Hematopoietic multipotent progenitor cell treated with erythropoietin and hydrocortisone succinate and interleukin-3 and kit ligand, for 15 days (in vitro differentiated cells): Measurements from ENCODE around the gene SULT1A2.
"Not testable (repeated sequence)": the region's sequence is repeated elsewhere in the genome, so short reads cannot be mapped to it uniquely, and the experiment has no call there.

Source experiments
- DNase-seq: peaks from one replicate; pipeline ENCODE4 v3.0.0-alpha.2; 2015; ENCODE audit warnings: low spot score

The SULT1A2 gene

GRCh38 chr16:28591355-28591754 lies 5.5 kb downstream of the SULT1A2 start:
- DNase-seq: no peak

GRCh38 chr16:28590384-28591340 lies 6.2 kb downstream of the SULT1A2 start:
- DNase-seq: no peak

DNA sequence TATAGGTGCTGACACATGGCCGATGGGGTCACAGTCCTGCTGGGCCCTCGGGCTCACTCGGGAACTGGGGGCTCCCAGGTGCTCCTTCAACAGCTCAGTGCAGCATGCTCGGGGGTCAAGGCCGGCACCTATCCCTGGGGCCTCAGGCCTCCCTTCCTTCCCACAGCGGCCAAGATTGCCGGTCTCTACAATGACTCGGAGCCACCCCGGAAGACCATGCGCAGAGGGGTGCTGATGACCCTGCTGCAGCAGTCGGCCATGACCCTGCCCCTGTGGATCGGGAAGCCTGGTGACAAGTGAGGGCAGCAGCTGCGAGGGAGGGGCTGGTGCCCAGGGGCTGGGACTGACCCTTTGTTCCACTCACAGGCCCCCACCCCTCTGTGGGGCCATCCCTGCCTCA lies 6.9 kb downstream of the SULT1A2 start:
- DNase-seq: no peak

DNA sequence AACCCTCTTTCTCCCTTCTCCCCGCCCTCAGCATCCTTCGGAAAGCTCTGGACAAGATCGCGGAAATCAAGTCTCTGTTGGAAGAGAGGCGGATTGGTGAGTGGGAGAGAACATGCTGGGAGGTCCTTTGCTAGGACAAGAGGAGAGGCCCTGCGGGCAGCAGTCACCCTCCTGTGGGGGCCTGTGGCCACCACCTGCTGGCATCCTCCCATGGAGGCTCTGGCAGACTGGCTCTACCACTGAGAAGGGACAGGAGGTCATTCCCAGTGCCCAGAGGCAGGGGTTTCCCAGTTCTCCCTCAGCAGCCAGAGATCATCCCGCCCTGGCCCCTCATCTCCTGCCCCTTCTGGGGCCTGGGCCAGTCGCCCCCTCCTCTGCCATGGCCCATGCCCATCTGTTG lies 7.8 kb downstream of the SULT1A2 start:
- DNase-seq: no peak

- DNase-seq: no peak
Observed at GRCh38 chr16:28587386-28587785, 9.5 kb downstream of the SULT1A2 start.

GRCh38 chr16:28586466-28586865 lies 10.4 kb downstream of the SULT1A2 start:
- no peak for DNase-seq

- no peak for DNase-seq
Observed at GRCh38 chr16:28585674-28586073, 11.2 kb downstream of the SULT1A2 start.

- DNase-seq: no peak
Observed at GRCh38 chr16:28580726-28581315, 16.0 kb downstream of the SULT1A2 start.

- no peak for DNase-seq
Observed at GRCh38 chr16:28575446-28576109, 21.3 kb downstream of the SULT1A2 start.

DNA sequence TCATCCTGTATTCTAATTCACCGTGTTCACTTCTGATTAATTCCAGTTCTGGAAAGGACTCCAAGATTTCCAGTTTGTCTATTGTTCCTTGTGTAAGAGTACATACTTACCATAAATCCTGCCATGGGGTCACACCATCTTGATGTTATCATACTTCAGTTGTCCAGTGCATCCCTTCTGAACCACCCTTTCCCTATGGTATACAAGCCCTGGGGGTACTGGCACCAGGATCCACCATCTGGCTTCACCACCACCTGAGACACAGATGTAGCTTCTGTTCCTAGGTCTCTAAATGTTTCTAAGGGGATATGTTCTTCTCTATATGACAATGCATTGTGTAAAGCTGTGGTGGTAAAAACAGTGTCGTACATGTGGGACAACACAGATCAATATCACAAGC lies 21.9 kb downstream of the SULT1A2 start:
- DNase-seq: no peak

- DNase-seq: no peak
Observed at GRCh38 chr16:28573738-28574718, 22.8 kb downstream of the SULT1A2 start.

GRCh38 chr16:28572696-28573510 lies 23.9 kb downstream of the SULT1A2 start:
- no peak for DNase-seq

- DNase-seq: no peak
Observed at GRCh38 chr16:28569968-28570752, 26.7 kb downstream of the SULT1A2 start.

GRCh38 chr16:28569021-28569420 lies 27.8 kb downstream of the SULT1A2 start:
- DNase-seq: no peak

GRCh38 chr16:28567292-28567691 lies 29.6 kb downstream of the SULT1A2 start:
- DNase-seq: no peak

- DNase-seq: not testable (repeated sequence)
Observed at GRCh38 chr16:28566233-28566925, 30.5 kb downstream of the SULT1A2 start.

DNA sequence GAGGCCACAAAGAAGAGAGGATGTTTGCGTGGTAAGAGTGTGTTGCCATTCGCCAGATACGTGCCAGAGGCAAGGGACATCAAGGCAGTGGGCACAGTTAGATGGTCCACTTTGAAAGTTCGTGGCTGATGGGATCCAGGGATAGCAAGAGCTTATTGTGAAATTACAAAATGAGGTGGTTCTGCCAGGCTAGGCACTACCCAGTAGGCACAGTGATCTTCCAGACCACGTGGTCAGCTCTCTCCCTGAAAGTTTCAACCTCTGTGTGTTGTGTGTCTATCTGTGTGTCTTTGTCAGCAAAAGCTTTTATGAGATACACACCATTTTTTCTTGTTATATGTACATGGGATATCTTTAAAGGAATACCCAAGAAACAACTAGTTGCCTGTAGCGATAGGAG lies 33.6 kb downstream of the SULT1A2 start:
- DNase-seq: no peak

- no peak for DNase-seq
Observed at GRCh38 chr16:28562199-28562598, 34.7 kb downstream of the SULT1A2 start.

DNA sequence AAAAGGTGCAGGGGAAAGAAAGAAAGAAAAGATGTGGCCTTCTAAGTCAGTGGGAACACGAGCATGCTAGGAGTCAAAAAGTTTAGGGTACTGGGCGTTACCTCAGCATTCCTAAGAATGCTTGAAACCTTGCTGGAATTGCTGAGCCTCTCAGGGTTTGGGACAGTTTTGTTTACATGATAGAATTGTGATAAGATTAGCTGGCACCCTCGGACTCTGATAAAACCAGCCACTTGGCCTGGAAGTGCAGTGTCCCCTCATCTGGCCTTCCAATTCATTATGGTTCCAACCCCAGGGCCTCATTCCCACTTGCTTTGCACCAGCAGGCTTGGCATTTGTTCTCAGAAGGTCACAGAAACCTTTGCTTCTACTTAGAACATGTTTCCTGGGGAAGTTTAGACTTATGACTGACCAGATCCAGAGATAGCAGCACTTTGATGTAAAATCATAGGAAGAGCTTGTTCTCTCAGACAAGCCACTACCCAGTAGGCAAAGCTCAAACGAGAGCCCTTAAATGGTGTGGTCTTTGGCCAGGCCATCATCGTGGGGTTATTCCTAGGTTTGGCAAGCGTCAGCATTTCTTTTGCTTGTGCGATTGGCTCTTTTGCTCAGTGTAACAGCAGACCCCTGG lies 35.2 kb downstream of the SULT1A2 start:
- DNase-seq: no peak
